ENCODE results near the gene IRX4. TPM values are rescaled to one million over a fixed set of nuclear protein-coding genes. Genes with fewer than 3 reads are reported as not detected.

IRX4 gene
- total and polyA plus RNA-seq, 2 experiments from 2014 or later, result not detected

- Histone ChIP-seq H4K20me1 (ENCODE audit: insufficient read depth) (no peaks in the 10 kb centered on the region), H3K27ac (no peak overlapping the region), H3K4me2 (ENCODE audit: unreplicated experiment) (no peak overlapping the region), H3K9me3 (ENCODE audit: low read depth) (no peaks in the 10 kb centered on the region), H3K9ac (no peak overlapping the region), H3F3A (ENCODE audit: insufficient read depth) (no peaks in the 10 kb centered on the region), H3K36me3 (ENCODE audit: low read depth) (no peaks in the 10 kb centered on the region), H3K4me3 (no peak overlapping the region), H3K9me2 (ENCODE audit: insufficient read depth) (no peaks in the 10 kb centered on the region), H3K4me1 (ENCODE audit: insufficient read depth) (no peaks in the 10 kb centered on the region), H2AFZ (no peak overlapping the region), H3K27me3 (replicated peaks; ENCODE audit: insufficient read depth) (no peaks in the 10 kb centered on the region), H3K79me2 (ENCODE audit: insufficient read depth) (no peaks in the 10 kb centered on the region)
- in situ Hi-C loops (cut with MboI), result no loop called here
- no peak for DNase-seq
- 55 to 58% methylated on average over 8 of the region's 8 CpGs for WGBS, 2 experiments (ENCODE audit: low coverage in 1 of 2, low lambda C conversion rate in 2 of 2, missing lambda C conversion rate in 2 of 2)
- TF ChIP-seq EZH2 (IDR thresholded peaks at IDR 0.05; ENCODE audit: insufficient read depth, poor library complexity, severe bottlenecking) (no peak), EZH2phosphoT487 (IDR thresholded peaks at IDR 0.05; ENCODE audit: insufficient read depth, low read depth) (no peak)
Measured at GRCh38 chr5:1914471-1914870, 31.7 kb upstream of the IRX4 start.

GRCh38 chr5:1913578-1913977, 30.9 kb upstream of the IRX4 start:
- H3K9me3 ChIP-seq (ENCODE audit: low read depth), result no peaks in the 10 kb centered on the region
- in situ Hi-C loops (cut with MboI), result no loop called here
- H3K9ac ChIP-seq, result no peak overlapping the region
- no peaks in the 10 kb centered on the region for H3K36me3 ChIP-seq (ENCODE audit: low read depth)
- no peak overlapping the region for H2AFZ ChIP-seq
- H3K4me3 ChIP-seq, result no peak overlapping the region
- no peaks in the 10 kb centered on the region for H4K20me1 ChIP-seq (ENCODE audit: insufficient read depth)
- no peaks in the 10 kb centered on the region for H3K9me2 ChIP-seq (ENCODE audit: insufficient read depth)
- H3K4me1 ChIP-seq (ENCODE audit: insufficient read depth), result no peaks in the 10 kb centered on the region
- TF ChIP-seq EZH2 (IDR thresholded peaks at IDR 0.05; ENCODE audit: insufficient read depth, poor library complexity, severe bottlenecking) (no peak), EZH2phosphoT487 (IDR thresholded peaks at IDR 0.05; ENCODE audit: insufficient read depth, low read depth) (no peak)
- DNase-seq, result no peak
- WGBS, 2 experiments (ENCODE audit: low coverage in 1 of 2, low lambda C conversion rate in 2 of 2, missing lambda C conversion rate in 2 of 2), result 69 to 72% methylated on average over 15 of the region's 15 CpGs
- no peaks in the 10 kb centered on the region for H3K27me3 ChIP-seq (replicated peaks; ENCODE audit: insufficient read depth)
- no peak overlapping the region for H3K4me2 ChIP-seq (ENCODE audit: unreplicated experiment)
- H3K27ac ChIP-seq, result no peak overlapping the region
- H3K79me2 ChIP-seq (ENCODE audit: insufficient read depth), result no peaks in the 10 kb centered on the region
- no peaks in the 10 kb centered on the region for H3F3A ChIP-seq (ENCODE audit: insufficient read depth)

DNA sequence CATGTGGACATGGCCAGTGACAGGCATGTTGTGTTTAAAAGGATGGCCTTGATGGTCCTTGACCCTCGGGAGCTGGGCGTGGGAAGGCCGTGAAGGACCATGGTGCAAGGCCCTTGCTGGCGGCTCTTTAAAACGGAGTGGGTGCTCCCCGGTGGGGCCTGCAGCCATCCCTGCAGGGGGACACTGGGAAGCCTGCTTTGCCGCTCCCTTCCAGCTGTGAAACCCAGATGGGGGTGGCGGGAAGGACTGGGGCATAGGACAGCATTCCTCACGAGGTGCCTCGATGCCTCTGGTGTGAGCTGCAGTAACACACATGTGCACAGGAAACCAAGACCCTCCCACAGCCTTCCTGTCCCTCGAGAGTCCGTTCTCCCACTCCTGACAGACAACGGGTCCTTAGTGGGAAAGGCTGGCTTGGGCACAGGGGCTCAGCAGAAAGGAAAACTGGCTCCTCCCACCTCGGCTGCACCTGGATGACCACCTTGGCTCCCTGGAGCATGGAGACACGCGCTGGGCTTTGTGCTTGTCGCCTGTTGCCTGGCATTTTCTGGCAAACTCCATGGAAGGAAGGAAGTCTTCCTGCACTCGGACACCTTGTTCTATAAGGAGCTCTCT, 30.3 kb upstream of the IRX4 start:
- H3K4me1 ChIP-seq (ENCODE audit: insufficient read depth), result no peaks in the 10 kb centered on the region
- in situ Hi-C loops (cut with MboI), result no loop called here
- no peak for TF ChIP-seq EZH2phosphoT487 (IDR thresholded peaks at IDR 0.05; ENCODE audit: insufficient read depth, low read depth)
- TF ChIP-seq EZH2 (IDR thresholded peaks at IDR 0.05; ENCODE audit: insufficient read depth, poor library complexity, severe bottlenecking), result no peak
- H3K27me3 ChIP-seq (replicated peaks; ENCODE audit: insufficient read depth), result no peaks in the 10 kb centered on the region
- H3K4me3 ChIP-seq, result no peak overlapping the region
- 39 to 45% methylated on average over 18 of the region's 18 CpGs for WGBS, 2 experiments (ENCODE audit: low coverage in 1 of 2, low lambda C conversion rate in 2 of 2, missing lambda C conversion rate in 2 of 2)
- H3K9me2 ChIP-seq (ENCODE audit: insufficient read depth), result no peaks in the 10 kb centered on the region
- no peaks in the 10 kb centered on the region for H3F3A ChIP-seq (ENCODE audit: insufficient read depth)
- H3K4me2 ChIP-seq (ENCODE audit: unreplicated experiment), result no peak overlapping the region
- no peaks in the 10 kb centered on the region for H4K20me1 ChIP-seq (ENCODE audit: insufficient read depth)
- no peaks in the 10 kb centered on the region for H3K9me3 ChIP-seq (ENCODE audit: low read depth)
- H3K36me3 ChIP-seq (ENCODE audit: low read depth), result no peaks in the 10 kb centered on the region
- no peak overlapping the region for H3K9ac ChIP-seq
- H2AFZ ChIP-seq, result no peak overlapping the region
- no peak overlapping the region for H3K27ac ChIP-seq
- no peak for DNase-seq
- H3K79me2 ChIP-seq (ENCODE audit: insufficient read depth), result no peaks in the 10 kb centered on the region

DNA sequence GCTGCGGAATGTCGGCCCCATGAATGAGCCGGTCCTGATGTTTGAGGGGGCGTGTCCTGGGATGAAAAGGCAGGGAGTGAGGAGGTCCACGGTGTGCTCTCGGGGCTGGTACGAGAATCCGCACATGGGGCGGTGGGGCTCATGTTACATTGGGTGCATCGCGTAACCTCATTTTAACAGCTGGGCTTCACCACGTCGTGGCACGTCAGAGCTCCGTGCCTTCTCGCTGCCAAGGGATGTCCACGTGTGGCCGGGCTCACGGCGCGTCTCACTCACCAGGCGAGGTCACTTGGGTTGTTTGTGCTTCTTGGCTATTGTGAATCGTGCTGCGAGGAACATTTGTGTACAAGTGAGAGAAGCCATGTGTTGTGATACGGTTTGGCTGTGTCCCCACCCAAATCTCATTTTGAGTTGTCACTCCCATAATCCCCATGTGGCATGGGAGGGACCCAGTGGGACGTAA, 29.1 kb upstream of the IRX4 start:
- Histone ChIP-seq H3K4me3 (no peak overlapping the region), H3K4me1 (ENCODE audit: insufficient read depth) (no peaks in the 10 kb centered on the region), H4K20me1 (ENCODE audit: insufficient read depth) (no peaks in the 10 kb centered on the region), H3K9ac (no peak overlapping the region), H3K4me2 (ENCODE audit: unreplicated experiment) (no peak overlapping the region), H2AFZ (no peak overlapping the region), H3K27me3 (replicated peaks; ENCODE audit: insufficient read depth) (no peaks in the 10 kb centered on the region), H3K27ac (no peak overlapping the region), H3K9me2 (ENCODE audit: insufficient read depth) (no peaks in the 10 kb centered on the region), H3K36me3 (ENCODE audit: low read depth) (no peaks in the 10 kb centered on the region), H3F3A (ENCODE audit: insufficient read depth) (no peaks in the 10 kb centered on the region), H3K9me3 (ENCODE audit: low read depth) (no peaks in the 10 kb centered on the region), H3K79me2 (ENCODE audit: insufficient read depth) (no peaks in the 10 kb centered on the region)
- no peak for DNase-seq
- in situ Hi-C loops (cut with MboI), result no loop called here
- TF ChIP-seq EZH2phosphoT487 (IDR thresholded peaks at IDR 0.05; ENCODE audit: insufficient read depth, low read depth) (no peak), EZH2 (IDR thresholded peaks at IDR 0.05; ENCODE audit: insufficient read depth, poor library complexity, severe bottlenecking) (no peak)
- WGBS, 2 experiments (ENCODE audit: low coverage in 1 of 2, low lambda C conversion rate in 2 of 2, missing lambda C conversion rate in 2 of 2), result 55 to 60% methylated on average over 26 of the region's 26 CpGs

Measured in GM23248 (cell line).